ENCODE data around the gene ATAD1.
"Not testable (repeated sequence)": the region's sequence is repeated elsewhere in the genome, so short reads cannot be mapped to it uniquely, and the experiment has no call there.

Gene ATAD1

GRCh38 chr10:87746911-87747310, 71.1 kb downstream of the ATAD1 start:
- Histone ChIP-seq H3K36me3 (ENCODE audit: control insufficient read depth, insufficient read depth, low read length) (no peaks in the 10 kb centered on the region), H3K4me1 (ENCODE audit: control insufficient read depth, insufficient read depth, low read length, poor library complexity, severe bottlenecking) (no peaks in the 10 kb centered on the region)

GRCh38 chr10:87744606-87745005, 73.4 kb downstream of the ATAD1 start:
- H3K27me3 ChIP-seq (replicated peaks; ENCODE audit: control insufficient read depth, insufficient read depth, low read length, poor library complexity, severe bottlenecking), result no peaks in the 10 kb centered on the region
- H3K4me3 ChIP-seq (ENCODE audit: insufficient read depth, low read depth, low read length, poor library complexity, severe bottlenecking), result no peak overlapping the region
- DNase-seq, result no peak
- H3K36me3 ChIP-seq (ENCODE audit: control insufficient read depth, insufficient read depth, low read length), result no peaks in the 10 kb centered on the region
- no peaks in the 10 kb centered on the region for H3K9me3 ChIP-seq (ENCODE audit: control insufficient read depth, low read length)
- no peak overlapping the region for H3K27ac ChIP-seq (ENCODE audit: insufficient read depth, low read length, poor library complexity, severe bottlenecking)
- H3K4me1 ChIP-seq (ENCODE audit: control insufficient read depth, insufficient read depth, low read length, poor library complexity, severe bottlenecking), result no peaks in the 10 kb centered on the region

More at GRCh38 chr10:87746911-87747310, 71.1 kb downstream of the ATAD1 start:
- DNase-seq, result no peak
- H3K9me3 ChIP-seq (ENCODE audit: control insufficient read depth, low read length), result no peaks in the 10 kb centered on the region
- no peak overlapping the region for H3K27ac ChIP-seq (ENCODE audit: insufficient read depth, low read length, poor library complexity, severe bottlenecking)
- H3K27me3 ChIP-seq (replicated peaks; ENCODE audit: control insufficient read depth, insufficient read depth, low read length, poor library complexity, severe bottlenecking), result no peaks in the 10 kb centered on the region
- no peak overlapping the region for H3K4me3 ChIP-seq (ENCODE audit: insufficient read depth, low read depth, low read length, poor library complexity, severe bottlenecking)

GRCh38 chr10:87742992-87743610, 74.9 kb downstream of the ATAD1 start:
- not testable (repeated sequence) for H3K36me3 ChIP-seq (ENCODE audit: control insufficient read depth, insufficient read depth, low read length); H3K9me3 ChIP-seq (ENCODE audit: control insufficient read depth, low read length); H3K4me3 ChIP-seq (ENCODE audit: insufficient read depth, low read depth, low read length, poor library complexity, severe bottlenecking); H3K27me3 ChIP-seq (replicated peaks; ENCODE audit: control insufficient read depth, insufficient read depth, low read length, poor library complexity, severe bottlenecking); DNase-seq; H3K4me1 ChIP-seq (ENCODE audit: control insufficient read depth, insufficient read depth, low read length, poor library complexity, severe bottlenecking); H3K27ac ChIP-seq (ENCODE audit: insufficient read depth, low read length, poor library complexity, severe bottlenecking)

- Histone ChIP-seq H3K36me3 (ENCODE audit: control insufficient read depth, insufficient read depth, low read length) (no peaks in the 10 kb centered on the region), H3K4me1 (ENCODE audit: control insufficient read depth, insufficient read depth, low read length, poor library complexity, severe bottlenecking) (no peaks in the 10 kb centered on the region), H3K27ac (ENCODE audit: insufficient read depth, low read length, poor library complexity, severe bottlenecking) (no peak overlapping the region), H3K4me3 (ENCODE audit: insufficient read depth, low read depth, low read length, poor library complexity, severe bottlenecking) (no peak overlapping the region), H3K27me3 (replicated peaks; ENCODE audit: control insufficient read depth, insufficient read depth, low read length, poor library complexity, severe bottlenecking) (no peaks in the 10 kb centered on the region), H3K9me3 (ENCODE audit: control insufficient read depth, low read length) (no peaks in the 10 kb centered on the region)
- no peak for DNase-seq
These were observed 77.8 kb downstream of the ATAD1 start for GRCh38 chr10:87740254-87740655.

GRCh38 chr10:87739703-87740102, 78.3 kb downstream of the ATAD1 start:
- Histone ChIP-seq H3K27me3 (replicated peaks; ENCODE audit: control insufficient read depth, insufficient read depth, low read length, poor library complexity, severe bottlenecking) (no peaks in the 10 kb centered on the region), H3K27ac (ENCODE audit: insufficient read depth, low read length, poor library complexity, severe bottlenecking) (no peak overlapping the region), H3K9me3 (ENCODE audit: control insufficient read depth, low read length) (no peaks in the 10 kb centered on the region), H3K4me3 (ENCODE audit: insufficient read depth, low read depth, low read length, poor library complexity, severe bottlenecking) (no peak overlapping the region), H3K36me3 (ENCODE audit: control insufficient read depth, insufficient read depth, low read length) (no peaks in the 10 kb centered on the region), H3K4me1 (ENCODE audit: control insufficient read depth, insufficient read depth, low read length, poor library complexity, severe bottlenecking) (no peaks in the 10 kb centered on the region)
- DNase-seq, result no peak

GRCh38 chr10:87738253-87738652, 79.8 kb downstream of the ATAD1 start:
- not testable (repeated sequence) for H3K27me3 ChIP-seq (replicated peaks; ENCODE audit: control insufficient read depth, insufficient read depth, low read length, poor library complexity, severe bottlenecking); H3K36me3 ChIP-seq (ENCODE audit: control insufficient read depth, insufficient read depth, low read length); H3K9me3 ChIP-seq (ENCODE audit: control insufficient read depth, low read length); DNase-seq; H3K4me3 ChIP-seq (ENCODE audit: insufficient read depth, low read depth, low read length, poor library complexity, severe bottlenecking); H3K4me1 ChIP-seq (ENCODE audit: control insufficient read depth, insufficient read depth, low read length, poor library complexity, severe bottlenecking); H3K27ac ChIP-seq (ENCODE audit: insufficient read depth, low read length, poor library complexity, severe bottlenecking)

GRCh38 chr10:87734987-87735827, 82.8 kb downstream of the ATAD1 start:
- DNase-seq, result no peak
- no peaks in the 10 kb centered on the region for H3K27me3 ChIP-seq (replicated peaks; ENCODE audit: control insufficient read depth, insufficient read depth, low read length, poor library complexity, severe bottlenecking)
- H3K36me3 ChIP-seq (ENCODE audit: control insufficient read depth, insufficient read depth, low read length), result no peaks in the 10 kb centered on the region
- no peaks in the 10 kb centered on the region for H3K4me1 ChIP-seq (ENCODE audit: control insufficient read depth, insufficient read depth, low read length, poor library complexity, severe bottlenecking)
- no peak overlapping the region for H3K27ac ChIP-seq (ENCODE audit: insufficient read depth, low read length, poor library complexity, severe bottlenecking)
- H3K9me3 ChIP-seq (ENCODE audit: control insufficient read depth, low read length), result no peaks in the 10 kb centered on the region
- no peak overlapping the region for H3K4me3 ChIP-seq (ENCODE audit: insufficient read depth, low read depth, low read length, poor library complexity, severe bottlenecking)

GRCh38 chr10:87733081-87733480, 84.9 kb downstream of the ATAD1 start:
- no peaks in the 10 kb centered on the region for H3K9me3 ChIP-seq (ENCODE audit: control insufficient read depth, low read length)
- H3K36me3 ChIP-seq (ENCODE audit: control insufficient read depth, insufficient read depth, low read length), result no peaks in the 10 kb centered on the region
- H3K27ac ChIP-seq (ENCODE audit: insufficient read depth, low read length, poor library complexity, severe bottlenecking), result no peak overlapping the region
- no peak overlapping the region for H3K4me3 ChIP-seq (ENCODE audit: insufficient read depth, low read depth, low read length, poor library complexity, severe bottlenecking)
- no peaks in the 10 kb centered on the region for H3K4me1 ChIP-seq (ENCODE audit: control insufficient read depth, insufficient read depth, low read length, poor library complexity, severe bottlenecking)
- no peak for DNase-seq
- no peaks in the 10 kb centered on the region for H3K27me3 ChIP-seq (replicated peaks; ENCODE audit: control insufficient read depth, insufficient read depth, low read length, poor library complexity, severe bottlenecking)

- no peaks in the 10 kb centered on the region for H3K4me1 ChIP-seq (ENCODE audit: control insufficient read depth, insufficient read depth, low read length, poor library complexity, severe bottlenecking)
- no peaks in the 10 kb centered on the region for H3K9me3 ChIP-seq (ENCODE audit: control insufficient read depth, low read length)
- no peak for DNase-seq
- H3K27ac ChIP-seq (ENCODE audit: insufficient read depth, low read length, poor library complexity, severe bottlenecking), result no peak overlapping the region
- no peaks in the 10 kb centered on the region for H3K27me3 ChIP-seq (replicated peaks; ENCODE audit: control insufficient read depth, insufficient read depth, low read length, poor library complexity, severe bottlenecking)
- H3K36me3 ChIP-seq (ENCODE audit: control insufficient read depth, insufficient read depth, low read length), result no peaks in the 10 kb centered on the region
- no peak overlapping the region for H3K4me3 ChIP-seq (ENCODE audit: insufficient read depth, low read depth, low read length, poor library complexity, severe bottlenecking)
These were observed 88.1 kb downstream of the ATAD1 start for GRCh38 chr10:87729940-87730339.

- no peaks in the 10 kb centered on the region for H3K27me3 ChIP-seq (replicated peaks; ENCODE audit: control insufficient read depth, insufficient read depth, low read length, poor library complexity, severe bottlenecking)
- no peaks in the 10 kb centered on the region for H3K36me3 ChIP-seq (ENCODE audit: control insufficient read depth, insufficient read depth, low read length)
- H3K4me1 ChIP-seq (ENCODE audit: control insufficient read depth, insufficient read depth, low read length, poor library complexity, severe bottlenecking), result no peaks in the 10 kb centered on the region
- H3K9me3 ChIP-seq (ENCODE audit: control insufficient read depth, low read length), result no peaks in the 10 kb centered on the region
- DNase-seq, result no peak
- H3K27ac ChIP-seq (ENCODE audit: insufficient read depth, low read length, poor library complexity, severe bottlenecking), result no peak overlapping the region
- H3K4me3 ChIP-seq (ENCODE audit: insufficient read depth, low read depth, low read length, poor library complexity, severe bottlenecking), result no peak overlapping the region
These were observed 93.2 kb downstream of the ATAD1 start for GRCh38 chr10:87724789-87725188.

All from effector memory CD4-positive, alpha-beta T cell (primary cell).